CD4-positive, alpha-beta memory T cell (primary cell): ENCODE measurements around the gene USP27X. TPM values are rescaled to one million over a fixed set of nuclear protein-coding genes. Genes with fewer than 3 reads are reported as not detected.

ENCODE experiments used
- CTCF ChIA-PET: fragments of 350-600 bp; sonication (Branson Sonifier 250); formaldehyde crosslinking; loops from one replicate; lab custom pipeline; 2021; ENCODE audit warnings: inconsistent platforms; ENCODE audit not compliant: partially characterized antibody; lab: Charles Lee
- POLR2A ChIA-PET: fragments of 350-600 bp; sonication (Branson Sonifier 250); formaldehyde crosslinking; loops from one replicate; lab custom pipeline; 2021; ENCODE audit not compliant: partially characterized antibody; lab: Charles Lee
- DNase-seq, 5 donors: peaks; one replicate each; pipeline versions ENCODE4 v3.0.0 to v3.0.0-alpha.2; 2020 to 2022; ENCODE audit warnings: mixed read lengths in 1 of 5
- H3K27ac ChIP-seq: one replicate; pipeline ENCODE4 v1.7.0; 2013; ENCODE audit warnings: low read depth, low read length
- H3K27me3 ChIP-seq: 2 replicates; pipeline ENCODE4 v1.7.0; 2013; ENCODE audit warnings: mild to moderate bottlenecking, low read length, moderate library complexity; ENCODE audit not compliant: insufficient read depth
- H3K36me3 ChIP-seq: 2 replicates; pipeline ENCODE4 v1.7.0; 2013; ENCODE audit warnings: mild to moderate bottlenecking, low read length, moderate library complexity; ENCODE audit not compliant: insufficient read depth
- H3K4me1 ChIP-seq: 2 replicates; pipeline ENCODE4 v1.7.0; 2013; ENCODE audit warnings: mild to moderate bottlenecking, low read length, moderate library complexity; ENCODE audit not compliant: insufficient read depth
- H3K4me3 ChIP-seq, 2 donors: one replicate each; pipeline ENCODE4 v1.7.0; 2013; ENCODE audit warnings: low read length in 2 of 2, mild to moderate bottlenecking in 1 of 2
- H3K9me3 ChIP-seq, 2 donors: one replicate each; pipeline ENCODE4 v1.7.0; 2013; ENCODE audit warnings: low read length in 2 of 2, control low read depth in 1 of 2; ENCODE audit not compliant: control insufficient read depth in 1 of 2
- H3K27ac Mint-ChIP-seq, 7 donors: one replicate each; pipeline ENCODE4 v1.8.0; 2020 to 2021; ENCODE audit warnings: mixed read lengths in 7 of 7, mild to moderate bottlenecking in 6 of 7, inconsistent platforms in 3 of 7, moderate library complexity in 3 of 7
- H3K27me3 Mint-ChIP-seq, 2 donors: one replicate each; pipeline ENCODE4 v1.8.0; 2020 to 2021; ENCODE audit warnings: mixed read lengths in 2 of 2
- H3K36me3 Mint-ChIP-seq, 2 donors: one replicate each; pipeline ENCODE4 v1.8.0; 2020 to 2021; ENCODE audit warnings: mixed read lengths in 2 of 2, inconsistent platforms in 1 of 2, mild to moderate bottlenecking in 1 of 2
- H3K4me1 Mint-ChIP-seq, 4 donors: one replicate each; pipeline ENCODE4 v1.8.0; 2020 to 2021; ENCODE audit warnings: mixed read lengths in 4 of 4, mild to moderate bottlenecking in 1 of 4
- H3K4me3 Mint-ChIP-seq, 8 donors: one replicate each; pipeline ENCODE4 v1.8.0; 2020 to 2021; ENCODE audit warnings: mixed read lengths in 8 of 8, mild to moderate bottlenecking in 7 of 8, moderate library complexity in 6 of 8, inconsistent platforms in 3 of 8
- H3K9me3 Mint-ChIP-seq, 8 donors: one replicate each; pipeline ENCODE4 v1.8.0; 2020 to 2021; ENCODE audit warnings: mixed read lengths in 8 of 8, mild to moderate bottlenecking in 5 of 8, inconsistent platforms in 3 of 8, moderate library complexity in 1 of 8
- intact Hi-C: fragments of 100-400 bp; cut with micrococcal nuclease; formaldehyde crosslinking; loops from one replicate; pipeline ENCODE4 v1.15.1; 2023
- polyA plus RNA-seq, 2 donors: library from polyadenylated mRNA; unstranded; fragments of 300-500 nt; fragmentation: Illumina TruSeq; gene quantifications; one replicate each; pipeline ENCODE4 v1.2.3, GENCODE V29; 2021
- total RNA-seq, 2 experiments: library from RNA; stranded (reverse); gene quantifications; one replicate each; pipeline ENCODE4 v1.2.3, GENCODE V29; 2021

USP27X gene
- total RNA-seq (1 to 10 TPM; 7.3 to 7.5 TPM), polyA plus RNA-seq (1 to 10 TPM in 1 of 2 donors, under 1 TPM in 1; 0.07 to 1.5 TPM)

DNA sequence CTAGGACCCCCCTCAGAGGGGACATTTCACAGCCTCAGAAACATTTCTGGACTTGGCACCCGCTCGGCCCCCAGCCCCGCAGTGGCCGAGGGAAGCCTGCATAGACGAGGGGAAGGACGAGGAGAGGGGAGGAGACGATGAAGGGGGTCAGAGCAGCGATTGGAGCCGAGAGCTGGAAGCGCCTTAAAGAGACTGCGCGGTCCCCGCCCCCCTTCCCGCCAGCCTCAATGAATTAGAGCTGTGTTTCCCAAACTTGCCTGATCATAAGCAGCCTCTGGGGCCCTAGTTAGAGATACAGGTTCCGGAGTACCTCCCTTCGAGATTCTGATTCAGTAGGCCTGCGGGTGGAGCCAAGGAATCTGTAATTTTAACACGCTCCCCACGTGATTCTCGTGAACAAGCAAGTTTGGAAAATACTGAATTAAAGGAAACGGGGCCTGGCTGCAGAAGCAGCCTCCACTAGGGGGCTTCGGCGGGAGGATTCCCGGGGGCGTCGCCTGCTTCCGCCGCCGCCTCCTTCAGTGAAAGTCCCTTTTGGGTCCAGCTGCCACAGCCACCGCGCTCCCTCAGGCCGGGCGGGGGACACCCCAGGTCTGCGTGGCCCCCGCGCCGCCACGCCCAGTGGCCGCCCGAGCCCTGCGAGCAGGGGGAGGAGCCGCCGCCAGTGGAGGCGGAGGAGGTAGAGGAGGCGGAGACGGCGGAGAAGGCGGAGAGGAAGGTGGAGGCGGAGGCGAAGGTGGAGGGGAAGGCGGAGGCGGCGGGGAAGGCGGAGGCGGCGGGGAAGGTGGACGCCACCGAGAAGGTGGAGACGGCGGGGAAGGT is at the start of gene USP27X:
USP27X (plus strand) TSS at position 651 of the 822 bp plus-strand sequence. CDS start 824 bp downstream, outside the sequence.
- no peaks in the 10 kb centered on the region for H3K27me3 ChIP-seq
- Mint-ChIP-seq H3K36me3 (peaks cover 0 to 2% of the 10 kb centered on the region in 2 donors), H3K27ac (peak within 1 kb of the TSS; percentile 82 to 91 (median 86)), H3K4me3 (peak within 1 kb of the TSS; percentile 78 to 88 (median 84)), H3K27me3 (peaks cover 0 to 2% of the 10 kb centered on the region in 2 donors), H3K4me1 (peaks cover 12 to 46% (median 23%) of the 10 kb centered on the region in 4 donors), H3K9me3 (no peaks in the 10 kb centered on the region)
- ChIA-PET CTCF (interaction anchor here (0.6 to 4.0 kb wide), 6 partner anchors 10 to 178 kb away, joined by 3 to 28 read pairs (median 3); partner anchors contain the start of gene CLCN5), POLR2A (interaction anchor here (0.6 to 2.2 kb wide), 4 partner anchors 44 to 715 kb away, joined by 3 to 9 read pairs (median 4); partner anchors contain the start of gene CLCN5)
- no peaks in the 10 kb centered on the region for H3K36me3 ChIP-seq
- DNase-seq = peak; percentile 78 to 87 (median 81)
- peak within 1 kb of the TSS in 1 of 2 donors; percentile 55 for H3K4me3 ChIP-seq
- H3K4me1 ChIP-seq = peaks cover 17% of the 10 kb centered on the region
- H3K27ac ChIP-seq = peak within 1 kb of the TSS; percentile 60
- no peaks in the 10 kb centered on the region for H3K9me3 ChIP-seq
- intact Hi-C loops = loop anchor here (1.0 to 10.0 kb wide), 5 partner anchors 43 to 684 kb away; partner anchors contain the start of genes CCNB3 and CLCN5

DNA sequence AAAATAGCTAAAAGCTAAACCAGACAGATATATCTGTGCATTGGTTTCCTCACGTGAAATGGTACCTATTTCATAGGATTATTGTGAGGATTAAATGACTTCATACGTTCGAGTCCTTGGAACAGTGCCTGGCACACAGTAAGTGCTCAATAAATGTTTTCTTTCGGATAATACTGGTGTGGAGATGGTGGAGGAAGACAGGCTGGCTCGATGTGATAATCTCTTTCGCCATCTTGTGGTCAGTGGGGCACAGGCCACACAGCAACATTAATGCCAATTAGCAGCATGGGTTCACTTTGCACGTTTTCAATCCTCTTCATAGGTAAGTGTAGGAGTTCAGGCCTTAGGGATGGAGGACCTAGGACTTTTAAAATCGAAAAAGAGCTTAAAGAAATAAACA is 40.9 kb upstream of the USP27X start:
- CTCF ChIA-PET = interaction anchor here (0.9 to 1.2 kb wide), 2 partner anchors 9 to 77 kb away, joined by 3 read pairs; no protein-coding TSS in a partner anchor

GRCh38 chrX:49840679-49841078 is 38.6 kb upstream of the USP27X start:
- Histone ChIP-seq H3K9me3 (no peaks in the 10 kb centered on the region), H3K36me3 (no peaks in the 10 kb centered on the region), H3K27me3 (no peaks in the 10 kb centered on the region), H3K27ac (no peak overlapping the region), H3K4me3 (no peak overlapping the region), H3K4me1 (no peaks in the 10 kb centered on the region)
- Mint-ChIP-seq H3K4me1 (peaks cover 0 to 5% (median 0%) of the 10 kb centered on the region in 4 donors), H3K4me3 (no peak overlapping the region), H3K36me3 (no peaks in the 10 kb centered on the region), H3K9me3 (no peaks in the 10 kb centered on the region), H3K27ac (no peak overlapping the region), H3K27me3 (no peaks in the 10 kb centered on the region)
- intact Hi-C loops = no loop called here
- ChIA-PET CTCF (no interaction called here), POLR2A (no interaction called here)
- peak in 4 of 5 donors; percentile 13 to 44 (median 22) for DNase-seq

More for the DNA sequence above, 40.9 kb upstream of the USP27X start:
- no peak overlapping the region for H3K27ac Mint-ChIP-seq
- Histone ChIP-seq H3K27me3 (no peaks in the 10 kb centered on the region), H3K4me3 (no peak overlapping the region), H3K27ac (no peak overlapping the region), H3K9me3 (no peaks in the 10 kb centered on the region), H3K4me1 (no peaks in the 10 kb centered on the region), H3K36me3 (no peaks in the 10 kb centered on the region)
- POLR2A ChIA-PET = no interaction called here
- H3K9me3 Mint-ChIP-seq = no peaks in the 10 kb centered on the region
- intact Hi-C loops = no loop called here
- H3K36me3 Mint-ChIP-seq = no peaks in the 10 kb centered on the region
- no peak overlapping the region for H3K4me3 Mint-ChIP-seq
- H3K4me1 Mint-ChIP-seq = peaks cover 0 to 5% (median 0%) of the 10 kb centered on the region in 4 donors
- peaks cover 0 to 2% of the 10 kb centered on the region in 2 donors for H3K27me3 Mint-ChIP-seq
- DNase-seq = no peak

- ChIA-PET CTCF (no interaction called here), POLR2A (no interaction called here)
- no peak for DNase-seq
- intact Hi-C loops = no loop called here
- Mint-ChIP-seq H3K9me3 (no peaks in the 10 kb centered on the region), H3K27me3 (peaks cover 0 to 3% of the 10 kb centered on the region in 2 donors), H3K27ac (no peak overlapping the region), H3K36me3 (no peaks in the 10 kb centered on the region), H3K4me3 (no peak overlapping the region), H3K4me1 (peaks cover 0 to 5% (median 0%) of the 10 kb centered on the region in 4 donors)
- Histone ChIP-seq H3K27ac (no peak overlapping the region), H3K9me3 (no peaks in the 10 kb centered on the region), H3K36me3 (no peaks in the 10 kb centered on the region), H3K27me3 (no peaks in the 10 kb centered on the region), H3K4me3 (no peak overlapping the region), H3K4me1 (no peaks in the 10 kb centered on the region)
Observed at GRCh38 chrX:49842621-49843020, 36.7 kb upstream of the USP27X start.

- Mint-ChIP-seq H3K27me3 (peaks cover 0 to 3% of the 10 kb centered on the region in 2 donors), H3K27ac (no peak overlapping the region), H3K9me3 (no peaks in the 10 kb centered on the region), H3K4me3 (no peak overlapping the region), H3K36me3 (no peaks in the 10 kb centered on the region), H3K4me1 (peaks cover 0 to 5% (median 0%) of the 10 kb centered on the region in 4 donors)
- Histone ChIP-seq H3K4me3 (no peak overlapping the region), H3K9me3 (no peaks in the 10 kb centered on the region), H3K36me3 (no peaks in the 10 kb centered on the region), H3K4me1 (no peaks in the 10 kb centered on the region), H3K27ac (no peak overlapping the region), H3K27me3 (no peaks in the 10 kb centered on the region)
- POLR2A ChIA-PET = no interaction called here
- intact Hi-C loops = no loop called here
- no peak for DNase-seq
- CTCF ChIA-PET = no interaction called here
Observed at GRCh38 chrX:49844611-49845010, 34.7 kb upstream of the USP27X start.

DNA sequence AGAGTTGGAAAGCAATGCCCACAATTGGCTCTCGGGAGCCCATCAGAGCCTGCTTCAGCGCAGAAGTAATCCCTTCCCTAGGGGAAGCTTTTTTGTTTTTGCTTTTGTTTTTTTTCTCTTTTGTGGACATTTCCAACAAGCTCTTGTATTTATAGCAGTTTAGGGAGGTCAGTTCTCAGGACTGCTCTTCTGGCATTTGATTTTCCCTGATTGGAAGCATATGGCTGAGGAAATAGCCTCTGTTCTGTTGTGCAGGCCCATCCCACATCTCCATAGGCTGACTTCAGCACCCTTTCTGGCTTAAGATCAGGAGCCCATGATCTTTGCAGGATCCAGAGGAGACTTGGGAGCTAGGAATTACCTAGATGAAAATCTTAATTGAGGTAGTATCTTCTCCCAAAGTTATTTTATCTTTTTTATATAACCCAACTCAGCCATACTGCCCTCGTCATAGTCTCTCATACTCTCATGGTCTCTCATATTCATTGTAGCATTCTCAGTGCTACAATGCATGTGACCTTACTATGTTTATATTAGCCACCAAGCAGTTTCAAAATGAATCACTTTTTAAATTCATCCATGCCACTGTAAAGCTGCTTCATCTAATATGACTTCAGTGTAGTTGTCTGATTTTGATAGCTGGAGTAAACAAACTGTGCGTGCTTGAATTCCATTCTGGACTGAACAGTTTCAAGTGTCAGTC is 33.4 kb upstream of the USP27X start:
- Histone ChIP-seq H3K4me3 (no peak overlapping the region), H3K27ac (no peak overlapping the region), H3K9me3 (no peaks in the 10 kb centered on the region), H3K27me3 (no peaks in the 10 kb centered on the region), H3K4me1 (no peaks in the 10 kb centered on the region), H3K36me3 (no peaks in the 10 kb centered on the region)
- no peak for DNase-seq
- CTCF ChIA-PET = no interaction called here
- Mint-ChIP-seq H3K27me3 (peaks cover 0 to 3% of the 10 kb centered on the region in 2 donors), H3K4me3 (no peak overlapping the region), H3K27ac (no peak overlapping the region), H3K4me1 (peaks cover 0 to 2% (median 0%) of the 10 kb centered on the region in 4 donors), H3K9me3 (no peaks in the 10 kb centered on the region), H3K36me3 (no peaks in the 10 kb centered on the region)
- intact Hi-C loops = no loop called here
- POLR2A ChIA-PET = no interaction called here

- intact Hi-C loops = no loop called here
- CTCF ChIA-PET = no interaction called here
Observed at GRCh38 chrX:49846522-49846921, 32.8 kb upstream of the USP27X start.

More at GRCh38 chrX:49846522-49846921, 32.8 kb upstream of the USP27X start:
- H3K27ac Mint-ChIP-seq = no peak overlapping the region
- POLR2A ChIA-PET = no interaction called here
- H3K4me1 Mint-ChIP-seq = no peaks in the 10 kb centered on the region
- Histone ChIP-seq H3K4me3 (no peak overlapping the region), H3K4me1 (no peaks in the 10 kb centered on the region), H3K9me3 (no peaks in the 10 kb centered on the region), H3K36me3 (no peaks in the 10 kb centered on the region), H3K27me3 (no peaks in the 10 kb centered on the region), H3K27ac (no peak overlapping the region)
- no peaks in the 10 kb centered on the region for H3K36me3 Mint-ChIP-seq
- H3K4me3 Mint-ChIP-seq = no peak overlapping the region
- H3K9me3 Mint-ChIP-seq = no peaks in the 10 kb centered on the region
- H3K27me3 Mint-ChIP-seq = peaks cover 0 to 3% of the 10 kb centered on the region in 2 donors
- DNase-seq = no peak
